Activated CD4-positive, alpha-beta memory T cell treated with anti-CD3 and anti-CD28 coated beads, Interleukin-2, amount 10 ng/mL, durations not matched to agents 7 days and 5 days (primary cell): ENCODE measurements around the gene PCSK5. TPM values are rescaled to one million over a fixed set of nuclear protein-coding genes. Genes with fewer than 3 reads are reported as not detected.

ENCODE experiments used
- CTCF ChIA-PET: fragments of 350-600 bp; sonication (Branson Sonifier 250); formaldehyde crosslinking; loops from one replicate; lab custom pipeline; 2021; ENCODE audit warnings: antibody characterized with exemption, inconsistent platforms; lab: Charles Lee
- POLR2A ChIA-PET: fragments of 350-600 bp; sonication (Branson Sonifier 250); formaldehyde crosslinking; loops from one replicate; lab custom pipeline; 2021; ENCODE audit warnings: antibody characterized with exemption; lab: Charles Lee
- DNase-seq: peaks from one replicate; pipeline ENCODE4 v3.0.0-alpha.2; 2020
- H3K27ac Mint-ChIP-seq: one replicate; pipeline ENCODE4 v1.8.0; 2021; ENCODE audit warnings: mild to moderate bottlenecking, mixed read lengths
- H3K27me3 Mint-ChIP-seq: one replicate; pipeline ENCODE4 v1.8.0; 2021; ENCODE audit warnings: mixed read lengths
- H3K36me3 Mint-ChIP-seq: one replicate; pipeline ENCODE4 v1.8.0; 2021; ENCODE audit warnings: low read depth, mixed read lengths
- H3K4me1 Mint-ChIP-seq: one replicate; pipeline ENCODE4 v1.8.0; 2021; ENCODE audit warnings: mixed read lengths
- H3K4me3 Mint-ChIP-seq: one replicate; pipeline ENCODE4 v1.8.0; 2021; ENCODE audit warnings: mild to moderate bottlenecking, mixed read lengths
- H3K9me3 Mint-ChIP-seq: one replicate; pipeline ENCODE4 v1.8.0; 2021; ENCODE audit warnings: mixed read lengths
- total RNA-seq, 2 experiments: library from RNA; stranded (reverse); gene quantifications; one replicate each; pipeline ENCODE4 v1.2.3, GENCODE V29; 2021

PCSK5 gene
- total RNA-seq, 2 experiments from 2014 or later: 1.2 to 1.7 TPM

DNA sequence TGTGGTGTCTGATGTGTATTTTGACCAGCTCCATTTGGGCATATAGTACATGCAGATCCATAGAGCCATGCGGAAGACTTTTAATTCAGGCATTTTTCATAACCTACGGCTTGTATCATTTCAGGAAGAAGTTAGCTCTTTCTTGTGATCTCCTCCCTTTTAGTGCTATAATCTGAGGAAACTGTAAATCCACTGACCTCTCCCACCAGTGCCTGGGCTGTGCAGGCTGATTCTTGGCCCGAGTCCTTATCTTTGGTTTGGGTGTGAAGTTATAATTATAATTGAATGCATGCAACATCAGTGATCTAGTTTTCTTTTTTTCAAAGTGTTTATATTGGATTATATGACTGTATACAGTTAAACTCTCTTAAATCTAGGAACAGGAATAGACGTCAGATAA lies 247.9 kb downstream of the PCSK5 start:
- Mint-ChIP-seq H3K4me1 (peaks cover 4% of the 10 kb centered on the region), H3K9me3 (no peaks in the 10 kb centered on the region), H3K27me3 (no peaks in the 10 kb centered on the region), H3K36me3 (no peaks in the 10 kb centered on the region), H3K4me3 (no peak overlapping the region), H3K27ac (no peak overlapping the region)
- CTCF ChIA-PET: no interaction called here
- no peak for DNase-seq
- POLR2A ChIA-PET: no interaction called here

DNA sequence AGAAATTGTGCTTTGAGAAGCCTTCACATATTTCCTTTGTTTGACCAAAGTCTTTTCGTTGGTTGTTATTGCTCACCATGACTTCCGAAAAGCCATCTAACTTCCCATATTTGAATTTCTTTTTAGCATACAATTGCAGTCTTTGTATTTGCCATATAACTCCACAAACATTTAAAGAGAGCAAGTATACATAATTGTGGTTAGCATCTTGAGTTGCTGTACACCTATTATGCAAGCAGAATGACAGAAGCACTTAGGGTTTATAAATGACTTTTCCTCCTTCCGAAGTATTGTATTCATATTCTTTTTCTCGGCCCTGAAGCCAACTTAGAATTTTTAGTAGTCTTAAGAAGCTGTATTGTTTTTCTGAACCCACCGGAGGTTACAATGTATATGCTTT lies 253.4 kb downstream of the PCSK5 start:
- ChIA-PET POLR2A (no interaction called here), CTCF (no interaction called here)
- DNase-seq: no peak
- Mint-ChIP-seq H3K36me3 (no peaks in the 10 kb centered on the region), H3K9me3 (no peaks in the 10 kb centered on the region), H3K4me3 (no peak overlapping the region), H3K27me3 (no peaks in the 10 kb centered on the region), H3K27ac (no peak overlapping the region), H3K4me1 (no peaks in the 10 kb centered on the region)

DNA sequence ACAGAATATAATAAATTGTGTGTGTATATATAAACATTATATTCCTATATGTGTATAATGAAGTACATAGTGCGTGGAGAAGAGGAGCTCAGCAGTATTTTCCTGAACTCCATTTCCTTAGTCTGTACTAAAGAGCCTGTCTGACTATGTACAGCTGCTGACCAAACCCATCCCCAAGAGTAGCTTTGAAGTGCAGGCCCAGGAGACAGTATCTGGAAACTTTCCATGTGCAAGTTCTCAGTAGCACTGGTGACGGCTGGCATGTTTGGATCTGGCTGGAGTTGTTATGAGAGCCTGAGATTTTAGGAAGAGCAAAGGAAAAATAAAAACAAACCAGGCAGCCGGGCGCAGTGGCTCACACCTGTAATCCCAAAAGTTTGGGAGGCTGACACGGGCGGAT lies 259.5 kb downstream of the PCSK5 start:
- Mint-ChIP-seq H3K27ac (no peak overlapping the region), H3K36me3 (no peaks in the 10 kb centered on the region), H3K9me3 (no peaks in the 10 kb centered on the region), H3K4me3 (no peak overlapping the region), H3K4me1 (no peaks in the 10 kb centered on the region), H3K27me3 (no peaks in the 10 kb centered on the region)
- POLR2A ChIA-PET: no interaction called here
- DNase-seq: no peak
- CTCF ChIA-PET: no interaction called here

DNA sequence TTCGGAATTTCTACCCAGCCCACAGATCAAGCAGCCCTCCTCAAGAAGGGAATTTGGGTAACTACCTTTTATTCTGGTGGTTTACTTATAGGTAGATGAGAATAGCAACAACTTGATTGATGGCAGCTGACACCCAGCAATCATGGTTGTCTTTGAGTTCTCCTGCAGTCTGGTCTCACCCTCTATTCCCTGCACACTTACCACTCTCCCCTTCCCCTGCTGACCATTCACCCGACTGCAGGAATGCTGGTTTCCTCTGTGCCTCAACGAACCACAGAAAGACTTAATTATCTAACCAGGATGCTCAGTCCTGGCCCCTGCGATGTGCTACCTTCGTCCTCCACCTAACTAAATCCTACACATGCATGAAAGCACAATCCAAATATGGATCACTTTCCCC lies 260.8 kb downstream of the PCSK5 start:
- Mint-ChIP-seq H3K27ac (no peak overlapping the region), H3K27me3 (no peaks in the 10 kb centered on the region), H3K4me3 (no peak overlapping the region), H3K9me3 (no peaks in the 10 kb centered on the region), H3K36me3 (no peaks in the 10 kb centered on the region), H3K4me1 (no peaks in the 10 kb centered on the region)
- ChIA-PET POLR2A (no interaction called here), CTCF (no interaction called here)
- no peak for DNase-seq

DNA sequence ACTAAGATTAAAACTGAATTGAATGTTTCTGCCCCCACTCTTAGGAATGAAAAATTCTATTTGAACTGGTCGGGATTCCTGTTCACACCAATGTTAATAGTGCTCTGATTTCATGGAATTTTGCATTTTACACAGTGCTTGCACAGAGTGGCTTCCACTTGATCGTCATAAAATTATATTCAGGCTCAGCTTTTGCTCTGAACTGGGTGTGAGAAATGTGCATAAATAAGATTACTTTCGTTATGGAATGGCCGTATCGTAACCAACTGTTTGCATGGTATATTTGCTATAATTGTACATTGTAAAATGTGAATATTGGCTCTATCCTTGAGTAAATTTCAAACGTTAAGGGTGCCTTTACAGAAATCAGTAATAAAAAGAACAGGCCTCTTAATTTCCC lies 262.9 kb downstream of the PCSK5 start:
- DNase-seq: no peak
- ChIA-PET POLR2A (no interaction called here), CTCF (no interaction called here)
- Mint-ChIP-seq H3K9me3 (no peaks in the 10 kb centered on the region), H3K27ac (no peak overlapping the region), H3K4me1 (no peaks in the 10 kb centered on the region), H3K36me3 (no peaks in the 10 kb centered on the region), H3K27me3 (no peaks in the 10 kb centered on the region), H3K4me3 (no peak overlapping the region)

DNA sequence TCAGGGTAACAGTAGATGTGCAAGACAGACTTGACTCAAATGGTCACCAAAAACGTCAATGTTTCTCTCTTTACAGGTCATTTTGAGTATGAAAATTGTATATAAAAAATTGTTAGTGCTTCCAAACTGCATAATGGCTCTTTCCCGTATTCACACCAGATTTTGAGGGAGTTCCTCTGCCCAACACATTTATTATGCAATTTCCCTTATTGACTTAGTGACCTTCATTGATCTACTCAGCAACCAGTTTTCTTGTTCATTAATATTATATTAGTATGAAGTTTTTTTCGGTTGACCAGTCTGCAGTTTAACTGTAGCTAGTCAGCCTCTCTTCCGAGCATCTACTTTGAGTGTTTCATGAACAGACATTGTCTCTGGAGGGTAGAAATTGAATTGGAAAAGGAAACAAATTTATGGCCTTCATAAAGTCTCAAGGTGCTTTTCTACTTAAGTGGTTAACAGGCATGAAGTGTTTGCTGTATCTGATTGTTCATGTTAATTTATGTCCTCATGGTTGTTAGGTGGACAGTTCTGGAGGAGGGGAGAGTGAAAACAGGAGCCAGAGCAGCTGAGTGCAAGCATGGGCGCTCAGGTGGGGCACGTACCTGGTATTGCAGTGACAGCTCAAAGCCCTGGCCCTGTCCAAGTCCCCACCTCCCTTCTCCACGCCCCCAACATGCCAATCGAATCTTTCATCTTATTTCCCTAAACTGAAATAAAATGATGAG lies 263.6 kb downstream of the PCSK5 start:
- Mint-ChIP-seq H3K4me3 (no peak overlapping the region), H3K36me3 (no peaks in the 10 kb centered on the region), H3K27me3 (no peaks in the 10 kb centered on the region), H3K27ac (no peak overlapping the region), H3K4me1 (no peaks in the 10 kb centered on the region), H3K9me3 (no peaks in the 10 kb centered on the region)
- ChIA-PET CTCF (no interaction called here), POLR2A (no interaction called here)
- DNase-seq: no peak

DNA sequence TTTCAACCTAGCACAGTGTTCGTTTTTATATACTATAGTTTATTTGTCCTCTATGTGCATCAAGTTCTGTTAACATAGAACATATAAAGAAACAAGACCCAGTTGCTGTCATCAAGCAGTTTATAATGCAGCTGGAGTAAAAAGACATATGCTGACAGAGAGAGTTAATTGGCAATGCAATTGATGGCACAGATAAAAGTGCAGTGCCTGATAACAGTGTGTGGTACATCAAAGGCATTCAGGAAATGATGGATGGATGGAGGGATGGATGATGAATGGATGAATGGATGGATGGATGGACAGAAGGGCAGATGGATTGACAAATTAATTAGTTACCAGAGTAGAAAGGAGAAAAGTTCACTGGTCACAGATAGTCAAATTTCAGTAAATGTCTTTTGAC lies 264.9 kb downstream of the PCSK5 start:
- ChIA-PET CTCF (no interaction called here), POLR2A (no interaction called here)
- H3K4me3 Mint-ChIP-seq: no peak overlapping the region
- H3K9me3 Mint-ChIP-seq: no peaks in the 10 kb centered on the region
- H3K27ac Mint-ChIP-seq: no peak overlapping the region
- no peaks in the 10 kb centered on the region for H3K4me1 Mint-ChIP-seq
- DNase-seq: no peak
- no peaks in the 10 kb centered on the region for H3K36me3 Mint-ChIP-seq
- no peaks in the 10 kb centered on the region for H3K27me3 Mint-ChIP-seq

DNA sequence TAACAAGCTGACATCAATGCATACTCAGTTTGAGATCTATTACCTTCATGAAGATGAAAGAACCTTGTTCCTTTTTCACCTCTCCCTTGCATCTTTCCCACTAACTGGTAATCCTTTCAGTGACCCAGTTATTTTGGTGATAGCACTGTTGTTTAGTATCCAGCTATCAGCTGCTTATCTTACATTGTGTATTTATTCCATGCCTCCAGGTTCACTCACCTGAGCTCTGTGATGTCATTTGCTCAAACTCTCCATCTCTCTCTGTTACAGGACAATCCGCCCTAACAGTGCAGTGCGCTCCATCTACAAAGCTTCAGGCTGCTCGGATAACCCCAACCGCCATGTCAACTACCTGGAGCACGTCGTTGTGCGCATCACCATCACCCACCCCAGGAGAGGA lies 268.2 kb downstream of the PCSK5 start:
- H3K9me3 Mint-ChIP-seq: no peaks in the 10 kb centered on the region

DNA sequence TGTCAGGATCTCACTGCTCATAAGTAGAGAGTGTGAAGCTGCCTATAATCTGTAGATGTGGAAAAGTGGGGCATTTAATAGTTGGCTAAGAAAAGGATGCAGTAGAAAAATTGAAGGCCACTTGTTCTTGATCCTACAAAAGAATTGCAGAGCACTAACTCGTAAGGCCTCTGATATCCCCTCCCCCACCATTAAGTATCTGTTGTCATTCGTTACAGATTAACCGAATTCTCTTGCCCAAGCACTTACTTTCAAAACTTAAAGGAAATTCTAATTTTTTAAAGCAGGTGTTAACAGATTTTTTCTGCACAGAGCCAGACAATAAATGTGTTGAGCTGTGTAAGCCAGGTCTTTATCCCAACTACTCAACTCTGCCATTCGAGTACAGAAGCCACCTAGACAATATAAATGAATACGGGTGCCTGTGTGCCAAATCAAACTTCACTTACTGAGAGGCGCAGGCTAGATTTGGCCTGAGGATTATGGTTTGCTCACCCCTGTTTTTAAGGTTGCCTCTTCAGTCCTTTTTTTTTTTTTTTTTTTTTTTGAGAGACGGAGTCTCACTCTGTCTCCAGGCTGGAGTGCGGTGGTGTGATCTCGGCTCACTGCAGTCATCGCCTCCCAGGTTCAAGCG lies 268.9 kb downstream of the PCSK5 start:
- no peak overlapping the region for H3K4me3 Mint-ChIP-seq
- no peak overlapping the region for H3K27ac Mint-ChIP-seq
- POLR2A ChIA-PET: interaction anchor here (1.0 kb wide), 1 partner anchor 20 kb away, joined by 3 read pairs; no protein-coding TSS in a partner anchor
- H3K36me3 Mint-ChIP-seq: no peaks in the 10 kb centered on the region
- DNase-seq: no peak
- CTCF ChIA-PET: no interaction called here
- H3K9me3 Mint-ChIP-seq: no peaks in the 10 kb centered on the region
- no peaks in the 10 kb centered on the region for H3K27me3 Mint-ChIP-seq
- no peaks in the 10 kb centered on the region for H3K4me1 Mint-ChIP-seq

More for the DNA sequence above, 268.2 kb downstream of the PCSK5 start:
- Mint-ChIP-seq H3K4me1 (no peaks in the 10 kb centered on the region), H3K4me3 (no peak overlapping the region), H3K27me3 (no peaks in the 10 kb centered on the region), H3K36me3 (no peaks in the 10 kb centered on the region), H3K27ac (no peak overlapping the region)
- DNase-seq: no peak
- ChIA-PET CTCF (no interaction called here), POLR2A (interaction anchor here (1.0 kb wide), 1 partner anchor 21 kb away, joined by 3 read pairs; no protein-coding TSS in a partner anchor)

DNA sequence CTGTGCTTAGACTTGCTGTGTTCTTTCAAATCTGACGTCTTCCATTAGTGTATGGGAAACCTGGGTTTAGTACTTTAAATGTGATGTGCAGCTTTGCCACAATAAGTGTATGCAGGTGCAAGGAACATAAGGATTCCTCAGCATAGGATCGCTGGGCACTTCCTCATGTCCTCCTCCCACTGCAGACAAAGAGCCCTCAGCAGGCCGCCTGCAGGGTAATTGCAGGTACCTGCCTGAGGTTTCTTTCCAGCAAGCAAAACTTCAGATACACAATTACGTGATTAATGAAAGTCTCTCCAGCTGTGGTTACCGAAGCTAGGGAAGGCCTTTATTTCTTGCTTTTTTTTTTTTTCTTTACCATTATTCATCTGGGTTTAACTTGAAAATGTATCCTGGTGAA lies 270.6 kb downstream of the PCSK5 start:
- H3K36me3 Mint-ChIP-seq: no peaks in the 10 kb centered on the region
- no peaks in the 10 kb centered on the region for H3K27me3 Mint-ChIP-seq
- H3K27ac Mint-ChIP-seq: no peak overlapping the region
- no peak for DNase-seq
- no peak overlapping the region for H3K4me3 Mint-ChIP-seq
- ChIA-PET CTCF (no interaction called here), POLR2A (no interaction called here)
- H3K9me3 Mint-ChIP-seq: no peaks in the 10 kb centered on the region
- no peaks in the 10 kb centered on the region for H3K4me1 Mint-ChIP-seq

DNA sequence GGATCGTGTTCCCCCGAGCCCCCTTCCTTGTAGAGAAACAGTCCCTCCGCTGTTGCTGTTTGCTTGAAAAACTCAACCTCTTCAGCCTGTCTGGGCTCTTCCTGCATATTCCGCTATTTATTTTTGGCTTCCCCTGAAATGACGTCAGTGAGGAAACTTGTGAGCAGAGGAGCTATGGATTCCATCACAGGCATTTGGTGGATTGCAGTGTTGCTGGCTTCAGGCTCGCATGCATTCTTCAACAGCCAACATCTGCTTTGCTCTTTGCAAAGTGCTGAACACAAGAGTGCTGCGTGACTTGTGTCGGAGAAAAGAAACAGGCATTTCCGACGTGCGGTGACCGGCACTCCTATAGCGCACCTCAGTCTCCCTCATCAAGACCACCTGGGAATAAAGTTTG lies 271.1 kb downstream of the PCSK5 start:
- H3K27ac Mint-ChIP-seq: no peak overlapping the region
- no peaks in the 10 kb centered on the region for H3K27me3 Mint-ChIP-seq
- H3K36me3 Mint-ChIP-seq: no peaks in the 10 kb centered on the region
- ChIA-PET POLR2A (no interaction called here), CTCF (no interaction called here)
- no peak overlapping the region for H3K4me3 Mint-ChIP-seq
- no peak for DNase-seq
- no peaks in the 10 kb centered on the region for H3K4me1 Mint-ChIP-seq
- H3K9me3 Mint-ChIP-seq: no peaks in the 10 kb centered on the region

DNA sequence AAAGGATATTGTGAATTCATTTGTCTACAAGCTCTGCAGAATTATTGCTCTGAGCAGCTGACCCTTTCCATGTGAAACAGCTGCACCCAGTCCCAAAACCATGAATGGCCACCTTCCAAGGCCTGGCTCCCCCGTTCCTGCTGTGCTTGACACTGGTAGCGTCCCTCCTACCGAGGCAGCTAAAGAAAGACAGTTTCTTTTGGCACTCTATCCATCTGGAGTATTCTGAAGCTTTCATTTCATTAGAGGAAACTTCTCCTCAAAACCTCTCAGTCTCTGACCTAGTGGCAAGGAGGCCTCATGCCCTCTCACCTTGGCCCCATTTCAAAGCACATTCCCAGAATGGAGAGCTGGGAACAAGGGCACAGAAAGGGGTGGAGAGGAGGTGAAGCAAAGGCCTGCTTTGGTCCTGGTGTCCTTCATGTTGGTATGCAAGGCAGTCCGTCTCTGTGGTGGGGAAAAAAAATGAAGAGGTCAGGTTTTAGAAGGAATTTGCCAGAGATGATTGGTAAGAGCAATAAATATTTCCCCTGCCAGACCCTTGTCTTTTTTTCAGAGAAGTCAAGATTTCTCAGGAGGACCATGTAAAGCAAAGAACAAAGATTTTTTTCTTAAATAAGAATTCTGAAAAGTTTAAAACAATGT lies 271.7 kb downstream of the PCSK5 start:
- H3K27me3 Mint-ChIP-seq: no peaks in the 10 kb centered on the region
- DNase-seq: no peak
- ChIA-PET POLR2A (no interaction called here), CTCF (no interaction called here)
- no peak overlapping the region for H3K4me3 Mint-ChIP-seq
- H3K27ac Mint-ChIP-seq: no peak overlapping the region
- no peaks in the 10 kb centered on the region for H3K4me1 Mint-ChIP-seq
- no peaks in the 10 kb centered on the region for H3K36me3 Mint-ChIP-seq
- no peaks in the 10 kb centered on the region for H3K9me3 Mint-ChIP-seq

DNA sequence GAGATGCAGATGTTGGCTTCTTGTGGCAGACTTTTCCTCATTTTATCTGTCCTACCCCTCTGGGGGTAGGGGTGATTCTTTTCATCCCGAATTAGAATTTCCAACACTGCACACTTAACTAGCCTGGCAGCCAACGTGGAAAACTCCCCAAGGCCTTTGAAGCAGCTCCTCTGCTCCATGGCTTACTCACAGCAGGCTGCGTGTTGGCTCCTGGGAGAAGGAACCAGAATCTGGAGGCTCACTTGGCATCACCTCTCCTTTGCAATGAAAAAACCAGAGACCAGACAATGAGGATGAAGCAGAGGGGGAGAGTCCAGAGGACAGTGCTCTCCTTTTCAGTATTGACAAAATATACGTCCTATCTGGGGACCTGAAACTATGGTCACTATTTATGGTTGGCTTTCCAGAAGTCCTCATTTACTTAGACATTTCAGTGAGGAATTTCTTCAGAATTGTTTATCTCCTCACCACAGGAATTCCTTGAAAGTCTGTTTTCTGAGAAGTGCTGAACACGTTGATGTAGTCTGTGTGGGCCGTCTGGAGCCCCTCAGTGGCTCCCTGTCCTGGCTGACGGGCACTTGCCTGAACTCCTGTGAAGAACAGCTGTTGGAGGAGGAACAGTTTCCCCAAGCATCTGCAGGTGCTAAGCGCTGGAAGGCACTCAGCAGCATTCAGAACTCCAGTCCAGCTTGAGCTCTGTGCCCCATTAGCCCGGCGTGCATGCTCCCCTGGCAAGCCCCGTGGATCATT lies 272.5 kb downstream of the PCSK5 start:
- CTCF ChIA-PET: no interaction called here

More for the DNA sequence above, 272.5 kb downstream of the PCSK5 start:
- POLR2A ChIA-PET: no interaction called here
- H3K9me3 Mint-ChIP-seq: no peaks in the 10 kb centered on the region
- H3K4me3 Mint-ChIP-seq: no peak overlapping the region
- no peaks in the 10 kb centered on the region for H3K4me1 Mint-ChIP-seq
- H3K27me3 Mint-ChIP-seq: no peaks in the 10 kb centered on the region
- H3K27ac Mint-ChIP-seq: no peak overlapping the region
- H3K36me3 Mint-ChIP-seq: no peaks in the 10 kb centered on the region
- DNase-seq: no peak
